Forelimb muscle (tissue), 1 donor: Measurements from ENCODE around the gene IFITM5. TPM values are rescaled to one million over a fixed set of nuclear protein-coding genes. Genes with fewer than 3 reads are reported as not detected.

ENCODE experiments used
- DNase-seq: peaks from one replicate; pipeline ENCODE4 v3.0.0-alpha.2; 2013; ENCODE audit warnings: low read depth
- polyA plus RNA-seq: library from polyadenylated mRNA; unstranded; fragments of 120-200 nt; gene quantifications from one replicate; pipeline ENCODE4 v1.2.1, GENCODE V29; 2013; ENCODE audit not compliant: insufficient read length

The IFITM5 gene
- polyA plus RNA-seq, 1 donor = not detected

- no peak for DNase-seq
These were observed 31.8 kb downstream of the IFITM5 start for GRCh38 chr11:267491-267994.

- DNase-seq = no peak
These were observed 32.5 kb downstream of the IFITM5 start for GRCh38 chr11:266676-267439.

GRCh38 chr11:261624-262023 lies 37.7 kb downstream of the IFITM5 start:
- DNase-seq = no peak

- no peak for DNase-seq
These were observed 39.9 kb downstream of the IFITM5 start for GRCh38 chr11:259413-259812.

GRCh38 chr11:257766-258493 lies 41.4 kb downstream of the IFITM5 start:
- DNase-seq = no peak

- DNase-seq = no peak
These were observed 42.2 kb downstream of the IFITM5 start for GRCh38 chr11:256952-257737.

- no peak for DNase-seq
These were observed 43.5 kb downstream of the IFITM5 start for GRCh38 chr11:255816-256215.

- no peak for DNase-seq
These were observed 44.1 kb downstream of the IFITM5 start for GRCh38 chr11:255176-255575.

GRCh38 chr11:253886-254270 lies 45.4 kb downstream of the IFITM5 start:
- DNase-seq = no peak

GRCh38 chr11:253160-253885 lies 46.0 kb downstream of the IFITM5 start:
- DNase-seq = no peak

GRCh38 chr11:252666-253065 lies 46.7 kb downstream of the IFITM5 start:
- DNase-seq = no peak

GRCh38 chr11:251550-251949 lies 47.8 kb downstream of the IFITM5 start:
- DNase-seq = no peak

GRCh38 chr11:250740-251299 lies 48.5 kb downstream of the IFITM5 start:
- DNase-seq = no peak

GRCh38 chr11:250274-250673 lies 49.1 kb downstream of the IFITM5 start:
- no peak for DNase-seq

- no peak for DNase-seq
These were observed 50.3 kb downstream of the IFITM5 start for GRCh38 chr11:249062-249461.

Other genes starting within 250 kb of the IFITM5 start
- 0.34 TPM for gene SCGB1C1, start 106.4 kb downstream of the IFITM5 start, polyA plus RNA-seq
- gene BET1L, start 92.1 kb downstream of the IFITM5 start, polyA plus RNA-seq = 28.1 TPM
- 60.2 TPM for gene RIC8A, start 91.8 kb downstream of the IFITM5 start, polyA plus RNA-seq
- gene SIRT3, start 63.2 kb downstream of the IFITM5 start, polyA plus RNA-seq = 24.4 TPM
- 90.1 TPM for gene PSMD13, start 62.5 kb downstream of the IFITM5 start, polyA plus RNA-seq
- not detected for gene NLRP6, start 21.1 kb downstream of the IFITM5 start, polyA plus RNA-seq
- 5.2 TPM for gene PGGHG, start 10.4 kb downstream of the IFITM5 start, polyA plus RNA-seq
- 47.5 TPM for gene IFITM2, start 8.3 kb upstream of the IFITM5 start, polyA plus RNA-seq
- 12.2 TPM for gene IFITM1, start 14.5 kb upstream of the IFITM5 start, polyA plus RNA-seq
- 250 TPM for gene IFITM3, start 21.3 kb upstream of the IFITM5 start, polyA plus RNA-seq
- 11.4 TPM for gene B4GALNT4, start 70.0 kb upstream of the IFITM5 start, polyA plus RNA-seq
- 0.16 TPM for gene PKP3, start 94.7 kb upstream of the IFITM5 start, polyA plus RNA-seq
- 11.6 TPM for gene SIGIRR, start 115.5 kb upstream of the IFITM5 start, polyA plus RNA-seq
- gene ANO9, start 142.5 kb upstream of the IFITM5 start, polyA plus RNA-seq = 0.20 TPM
- gene PTDSS2, start 150.8 kb upstream of the IFITM5 start, polyA plus RNA-seq = 33.3 TPM
- 85.0 TPM for gene RNH1, start 207.7 kb upstream of the IFITM5 start, polyA plus RNA-seq
- 120 TPM for gene HRAS, start 236.1 kb upstream of the IFITM5 start, polyA plus RNA-seq
- 7.3 TPM for gene LRRC56, start 238.0 kb upstream of the IFITM5 start, polyA plus RNA-seq